HepG2 (cell line): ENCODE results near the gene MMP24OS. TPM values are rescaled to one million over a fixed set of nuclear protein-coding genes. Genes with fewer than 3 reads are reported as not detected.

Experiments used
- ASH2L ChIP-seq: fragments of 300-600, 200-600 bp; sonication (generic); IDR thresholded peaks from 2 replicates; pipeline ENCODE4 v1.7.0; 2017; ENCODE audit warnings: low read depth, mild to moderate bottlenecking, moderate library complexity, mixed read lengths, low read length; ENCODE audit not compliant: insufficient read length
- ATF7 ChIP-seq, 2 experiments: fragments of 450-650 bp in 1 of 2; sonication (generic) in 1 of 2; formaldehyde crosslinking in 1 of 2; IDR thresholded peaks; 2 replicates each; pipeline versions ENCODE4 v1.4.0 to v1.6.1; 2016 to 2020; ENCODE audit warnings: antibody characterized with exemption in 1 of 2, mild to moderate bottlenecking in 1 of 2, missing genetic modification reagents in 1 of 2
- BATF2 ChIP-seq: sonication (generic); formaldehyde crosslinking; IDR thresholded peaks from 2 replicates; pipeline ENCODE4 v1.8.0; 2022; ENCODE audit warnings: mild to moderate bottlenecking, missing genetic modification reagents, moderate library complexity
- CBX2 ChIP-seq, 2 experiments: fragments of 200-600 bp in 1 of 2; sonication (generic); formaldehyde crosslinking in 1 of 2; IDR thresholded peaks; 2 replicates each; pipeline versions ENCODE4 v1.7.0 to v1.8.1; 2018 to 2022; ENCODE audit warnings: low read depth in 2 of 2, low read length in 1 of 2, mild to moderate bottlenecking in 1 of 2, missing genetic modification reagents in 1 of 2
- FOXK1 ChIP-seq: sonication (generic); formaldehyde crosslinking; IDR thresholded peaks from 2 replicates; pipeline ENCODE4 v1.4.0; 2020; ENCODE audit warnings: low read depth, missing genetic modification reagents, borderline replicate concordance
- HCFC1 ChIP-seq: fragments of 150-350 bp; IDR thresholded peaks from 2 replicates; pipeline ENCODE4 v1.6.1; 2014; ENCODE audit warnings: low read depth, low read length
- HHEX ChIP-seq: IDR thresholded peaks from 2 replicates; pipeline ENCODE4 v1.6.1; 2016; ENCODE audit warnings: control low read depth
- HMGXB4 ChIP-seq, 2 experiments: sonication (generic) in 1 of 2; formaldehyde crosslinking in 1 of 2; IDR thresholded peaks; 2 replicates each; pipeline versions ENCODE4 v1.4.0 to v1.6.1; 2018 to 2020; ENCODE audit warnings: missing genetic modification reagents in 2 of 2, borderline replicate concordance in 1 of 2, low read depth in 1 of 2, mild to moderate bottlenecking in 1 of 2, missing biosample characterization in 1 of 2
- HNF1B ChIP-seq: sonication (generic); formaldehyde crosslinking; IDR thresholded peaks from 2 replicates; pipeline ENCODE4 v1.5.1; 2020; ENCODE audit warnings: mild to moderate bottlenecking, moderate library complexity, missing genetic modification reagents
- IKZF1 ChIP-seq: fragments of 450-650 bp; IDR thresholded peaks from 2 replicates; pipeline ENCODE4 v1.7.1; 2016
- KDM1A ChIP-seq: IDR thresholded peaks from 2 replicates; pipeline ENCODE4 v1.6.1; 2016; ENCODE audit warnings: missing compliant biosample characterization
- MAFG ChIP-seq: sonication (generic); formaldehyde crosslinking; IDR thresholded peaks from 2 replicates; pipeline ENCODE4 v1.5.1; 2020; ENCODE audit warnings: mild to moderate bottlenecking, missing genetic modification reagents
- MBD4 ChIP-seq: IDR thresholded peaks from 2 replicates; pipeline ENCODE4 v1.6.1; 2012; ENCODE audit warnings: low read length, inconsistent platforms, borderline replicate concordance
- MEIS1 ChIP-seq: sonication (generic); formaldehyde crosslinking; IDR thresholded peaks from 2 replicates; pipeline ENCODE4 v1.9.0; 2021; ENCODE audit warnings: mild to moderate bottlenecking, missing genetic modification reagents, moderate library complexity, borderline replicate concordance
- MYNN ChIP-seq: sonication (generic); formaldehyde crosslinking; IDR thresholded peaks from 2 replicates; pipeline ENCODE4 v1.4.0; 2020; ENCODE audit warnings: mild to moderate bottlenecking, low read depth, missing genetic modification reagents
- TOPORS ChIP-seq: sonication (generic); formaldehyde crosslinking; IDR thresholded peaks from 2 replicates; pipeline ENCODE4 v1.8.0; 2023; ENCODE audit warnings: mild to moderate bottlenecking, missing genetic modification reagents
- ZFP62 ChIP-seq: sonication (generic); formaldehyde crosslinking; IDR thresholded peaks from 2 replicates; pipeline ENCODE4 v1.4.0; 2020; ENCODE audit warnings: missing genetic modification reagents
- ZNF235 ChIP-seq: sonication (generic); formaldehyde crosslinking; IDR thresholded peaks from 2 replicates; pipeline ENCODE4 v1.8.1; 2023; ENCODE audit warnings: mild to moderate bottlenecking, missing genetic modification reagents, borderline replicate concordance
- ZNF326 ChIP-seq: sonication (generic); formaldehyde crosslinking; IDR thresholded peaks from 2 replicates; pipeline ENCODE4 v1.4.0; 2020; ENCODE audit warnings: missing genetic modification reagents, borderline replicate concordance
- ZNF34 ChIP-seq: sonication (generic); formaldehyde crosslinking; IDR thresholded peaks from 2 replicates; pipeline ENCODE4 v1.4.0; 2020; ENCODE audit warnings: mild to moderate bottlenecking, missing genetic modification reagents, borderline replicate concordance
- ZNF451 ChIP-seq: sonication (generic); formaldehyde crosslinking; IDR thresholded peaks from 2 replicates; pipeline ENCODE4 v1.5.0; 2020; ENCODE audit warnings: mild to moderate bottlenecking, missing genetic modification reagents
- ZSCAN21 ChIP-seq: sonication (generic); formaldehyde crosslinking; IDR thresholded peaks from 2 replicates; pipeline ENCODE4 v1.8.0; 2022; ENCODE audit warnings: mild to moderate bottlenecking, missing genetic modification reagents, moderate library complexity, borderline replicate concordance
- polyA plus RNA-seq, 8 experiments: library from polyadenylated mRNA; depleted of rRNA in 3 of 8; stranded (reverse) in 7 of 8; unstranded in 1 of 8; fragments of >200 nt; fragmentation: Illumina TruSeq in 4 of 8; extraction: Trizol in 4 of 8; gene quantifications; 2 replicates each; pipeline versions ENCODE4 v1.2.1 to v1.2.3, GENCODE V29; 2011 to 2016; ENCODE audit warnings: low read depth in 4 of 8, missing spikeins in 1 of 8, mixed read lengths in 1 of 8; ENCODE audit not compliant: insufficient read depth in 1 of 8
- total RNA-seq, 5 experiments: library from RNA; depleted of rRNA; stranded (reverse); fragments of >200 nt; fragmentation: Illumina TruSeq; extraction: Trizol; gene quantifications; 2 replicates each; pipeline ENCODE4 v1.2.3, GENCODE V29; 2016; ENCODE audit warnings: low read depth in 1 of 5

MMP24OS gene
- total and polyA plus RNA-seq, 2 of the 13 experiments (the other 11 are each of a cell fraction or from before 2014, with no cell fraction given) = 6.0 to 8.5 TPM

GRCh38 chr20:35303735-35304491, 26.0 kb upstream of the MMP24OS start (continued):
- TF ChIP-seq FOXK1 (CRISPR knock-in tag) (peak; percentile 23; the same call in 1 of the 2 replicates), KDM1A (CRISPR knock-in tag) (no peak), CBX2 (IDR thresholded peaks at IDR 0.05; ENCODE audit: low read depth, low read length) (no peak), CBX2 (CRISPR knock-in tag; IDR thresholded peaks at IDR 0.05; ENCODE audit: low read depth) (no peak), ATF7 (IDR thresholded peaks at IDR 0.05) (no peak), ATF7 (CRISPR knock-in tag; IDR thresholded peaks at IDR 0.05) (no peak), MBD4 (no peak), ZSCAN21 (peak; percentile 58; the same call in 1 of the 2 replicates), ZNF326 (CRISPR knock-in tag) (no peak), MYNN (no peak), MAFG (no peak), IKZF1 (no peak), MEIS1 (CRISPR knock-in tag) (peak; percentile 50; the same call in 1 of the 2 replicates), ASH2L (peak; percentile 35), ZNF34 (CRISPR knock-in tag) (no peak), BATF2 (no peak), HMGXB4 (CRISPR knock-in tag; IDR thresholded peaks at IDR 0.05; ENCODE audit: borderline replicate concordance in 1 of 2, low read depth in 1 of 2) (peak; percentile 36 to 91; a peak in 3 of 4 replicates), ZNF451 (CRISPR knock-in tag) (peak; percentile 40; the same call in 1 of the 2 replicates), ZFP62 (CRISPR knock-in tag) (no peak), HHEX (CRISPR knock-in tag) (no peak), ZNF235 (CRISPR knock-in tag) (no peak), HNF1B (CRISPR knock-in tag) (peak; percentile 85), TOPORS (no peak), HCFC1 (no peak)
